ENCODE measurements around the gene HSD17B3. TPM values are rescaled to one million over a fixed set of nuclear protein-coding genes. Genes with fewer than 3 reads are reported as not detected.

The HSD17B3 gene
- total and polyA plus RNA-seq, 10 of the 15 experiments (the other 5 are each of a cell fraction or from before 2014, with no cell fraction given), result not detected

DNA sequence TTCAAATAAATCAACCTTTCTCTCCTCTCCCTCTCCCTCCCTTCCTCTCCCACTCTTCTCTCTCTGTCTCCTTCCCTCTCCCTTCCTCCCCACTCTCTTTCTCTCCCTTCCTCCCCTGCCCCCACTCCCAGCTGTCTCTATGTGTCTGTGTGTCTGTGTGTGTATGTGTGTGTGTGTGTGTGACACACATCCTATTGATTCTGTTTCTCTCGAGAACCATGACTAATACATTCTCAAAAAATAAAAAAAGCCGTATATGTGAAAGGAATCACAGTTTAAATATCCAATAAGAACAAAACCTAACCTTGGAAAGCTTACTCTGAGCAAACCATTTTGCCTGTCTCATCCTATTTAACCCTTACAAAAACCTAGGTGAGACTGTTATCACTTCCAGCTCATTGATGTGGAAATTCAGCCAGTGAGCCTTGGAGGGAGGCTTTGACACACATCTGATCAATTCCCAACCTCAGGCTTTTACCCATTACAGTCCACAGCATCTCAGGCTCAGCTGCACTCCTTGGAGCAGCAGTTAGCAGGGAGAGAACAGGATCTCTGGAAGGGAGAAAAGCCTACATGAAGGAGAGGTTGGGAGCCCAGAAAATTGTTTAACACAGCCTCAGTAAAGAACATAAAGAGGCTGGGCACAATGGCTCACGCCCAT lies 8.3 kb downstream of the HSD17B3 start (continued):
- no peak for TF ChIP-seq ZZZ3 (IDR thresholded peaks at IDR 0.05; ENCODE audit: control insufficient read depth, insufficient read length, low read depth)
- TF ChIP-seq, protein P1, sequence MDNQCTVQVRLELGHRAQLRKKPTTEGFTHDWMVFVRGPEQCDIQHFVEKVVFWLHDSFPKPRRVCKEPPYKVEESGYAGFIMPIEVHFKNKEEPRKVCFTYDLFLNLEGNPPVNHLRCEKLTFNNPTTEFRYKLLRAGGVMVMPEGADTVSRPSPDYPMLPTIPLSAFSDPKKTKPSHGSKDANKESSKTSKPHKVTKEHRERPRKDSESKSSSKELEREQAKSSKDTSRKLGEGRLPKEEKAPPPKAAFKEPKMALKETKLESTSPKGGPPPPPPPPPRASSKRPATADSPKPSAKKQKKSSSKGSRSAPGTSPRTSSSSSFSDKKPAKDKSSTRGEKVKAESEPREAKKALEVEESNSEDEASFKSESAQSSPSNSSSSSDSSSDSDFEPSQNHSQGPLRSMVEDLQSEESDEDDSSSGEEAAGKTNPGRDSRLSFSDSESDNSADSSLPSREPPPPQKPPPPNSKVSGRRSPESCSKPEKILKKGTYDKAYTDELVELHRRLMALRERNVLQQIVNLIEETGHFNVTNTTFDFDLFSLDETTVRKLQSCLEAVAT (IDR thresholded peaks at IDR 0.05), result no peak
- TF ChIP-seq, protein P2, sequence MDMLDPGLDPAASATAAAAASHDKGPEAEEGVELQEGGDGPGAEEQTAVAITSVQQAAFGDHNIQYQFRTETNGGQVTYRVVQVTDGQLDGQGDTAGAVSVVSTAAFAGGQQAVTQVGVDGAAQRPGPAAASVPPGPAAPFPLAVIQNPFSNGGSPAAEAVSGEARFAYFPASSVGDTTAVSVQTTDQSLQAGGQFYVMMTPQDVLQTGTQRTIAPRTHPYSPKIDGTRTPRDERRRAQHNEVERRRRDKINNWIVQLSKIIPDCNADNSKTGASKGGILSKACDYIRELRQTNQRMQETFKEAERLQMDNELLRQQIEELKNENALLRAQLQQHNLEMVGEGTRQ (IDR thresholded peaks at IDR 0.05; ENCODE audit: borderline replicate concordance, low read depth, low read length), result no peak
- TF ChIP-seq NRF1 (conservative IDR thresholded peaks at IDR 0.05; ENCODE audit: low read depth, low read length), result no peak

DNA sequence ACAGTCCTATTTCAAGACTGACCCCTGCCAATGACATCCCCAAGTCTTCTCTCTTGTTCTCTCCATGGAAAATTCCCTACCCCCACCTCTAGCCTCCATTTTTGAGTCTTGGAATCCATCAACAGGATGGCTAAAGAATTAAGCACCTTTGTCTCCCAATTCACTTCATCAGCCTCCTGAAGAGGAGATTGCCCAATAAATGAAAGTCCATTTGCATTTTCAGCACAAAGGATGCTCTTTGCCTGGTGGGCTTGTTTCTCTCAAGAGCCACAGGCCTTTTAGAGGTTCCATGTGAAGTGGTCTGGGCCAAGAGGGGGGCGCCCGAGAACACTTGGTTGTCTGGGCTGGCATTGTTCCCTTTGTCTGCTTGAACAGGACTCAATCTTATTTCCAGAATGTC lies 12.6 kb downstream of the HSD17B3 start:
- Histone ChIP-seq H3K36me3 (ENCODE audit: control insufficient read depth in 2 of 2, insufficient read depth in 2 of 2, low read length in 1 of 2) (no peaks in the 10 kb centered on the region), H3K9me3 (replicated peaks; ENCODE audit: control insufficient read depth, insufficient read depth, low read length) (no peaks in the 10 kb centered on the region), H3K27me3 (replicated peaks in 1 of 2; ENCODE audit: control insufficient read depth in 2 of 2, insufficient read depth in 2 of 2, low read length in 1 of 2) (no peaks in the 10 kb centered on the region; a peak in 1 of 4 replicates), H3K27ac (ENCODE audit: control insufficient read depth, insufficient read depth) (no peak overlapping the region), H2AFZ (ENCODE audit: control insufficient read depth, low read depth, low read length) (no peak overlapping the region), H3K79me2 (ENCODE audit: control insufficient read depth, insufficient read depth, low read length) (no peaks in the 10 kb centered on the region), H3K4me3 (no peak overlapping the region), H3K4me2 (ENCODE audit: control insufficient read depth, insufficient read depth) (no peak overlapping the region), H3K9ac (ENCODE audit: control insufficient read depth, insufficient read depth, low read length) (no peak overlapping the region), H4K20me1 (ENCODE audit: control insufficient read depth, insufficient read depth) (no peaks in the 10 kb centered on the region), H3K4me1 (ENCODE audit: control insufficient read depth, insufficient read depth, low read length) (no peaks in the 10 kb centered on the region)
- FAIRE-seq, result no peak
- WGBS (ENCODE audit: insufficient coverage, insufficient replicate concordance, low lambda C conversion rate, missing lambda C conversion rate), result 41% methylated on average over 2 of the region's 2 CpGs
- RAD21 ChIA-PET (ENCODE audit: unreplicated experiment), result no interaction called here
- TF ChIP-seq TARDBP (IDR thresholded peaks at IDR 0.05; ENCODE audit: borderline replicate concordance) (no peak), ZNF217 (IDR thresholded peaks at IDR 0.05) (no peak), MEF2A (IDR thresholded peaks at IDR 0.05; ENCODE audit: insufficient read depth, low read depth, low read length) (no peak), EED (IDR thresholded peaks at IDR 0.05; ENCODE audit: low read depth) (no peak), KAT2A (conservative IDR thresholded peaks at IDR 0.05; ENCODE audit: control insufficient read depth, low read depth, low read length) (no peak), ZZZ3 (IDR thresholded peaks at IDR 0.05; ENCODE audit: control insufficient read depth, insufficient read length, low read depth) (no peak), TAF1 (IDR thresholded peaks at IDR 0.05; ENCODE audit: borderline replicate concordance, low read depth, low read length) (no peak), BCL11A (IDR thresholded peaks at IDR 0.05; ENCODE audit: low read depth, low read length) (no peak), EZH2 (IDR thresholded peaks at IDR 0.05; ENCODE audit: borderline replicate concordance, control insufficient read depth, low read depth, low read length) (no peak), SIX5 (IDR thresholded peaks at IDR 0.05; ENCODE audit: low read depth, low read length, severe bottlenecking) (no peak)
- ATAC-seq, result no peak
- POLR2A ChIA-PET, result no interaction called here
- intact Hi-C loops (cut with micrococcal nuclease; ENCODE audit: unreplicated experiment) (no loop called here), in situ Hi-C loops (cut with MboI) (no loop called here)
- SMC1A ChIA-PET (ENCODE audit: uncharacterized antibody, unreplicated experiment), result no interaction called here
- no peak for DNase-seq (ENCODE audit: low read depth, low spot score)
- CTCF ChIA-PET, result no interaction called here
- BruUV-seq (replicated peaks), result no TSS peak
